CD4-positive, alpha-beta T cell treated with Interleukin-17A for 1 hour (primary cell): ENCODE measurements around the gene PPP6R1.

Source experiments
- DNase-seq: peaks from one replicate; pipeline ENCODE4 v3.0.0-alpha.2; 2020

Gene PPP6R1

GRCh38 chr19:55224038-55224665, 34.7 kb downstream of the PPP6R1 start:
- no peak for DNase-seq

GRCh38 chr19:55223291-55224037, 35.4 kb downstream of the PPP6R1 start:
- no peak for DNase-seq

GRCh38 chr19:55220525-55220924, 38.3 kb downstream of the PPP6R1 start:
- no peak for DNase-seq

GRCh38 chr19:55216461-55217198, 42.2 kb downstream of the PPP6R1 start:
- DNase-seq = peak; percentile 31

GRCh38 chr19:55213547-55213946, 45.3 kb downstream of the PPP6R1 start:
- DNase-seq = no peak

- DNase-seq = peak; percentile 52
These were observed 46.4 kb downstream of the PPP6R1 start for GRCh38 chr19:55212447-55212846.

- DNase-seq = no peak
These were observed 48.9 kb downstream of the PPP6R1 start for GRCh38 chr19:55209693-55210472.

- no peak for DNase-seq
These were observed 49.7 kb downstream of the PPP6R1 start, which contains the start of gene PTPRH for GRCh38 chr19:55208880-55209692. TSS of gene PTPRH (minus strand) at chr19:55209501. CDS start at chr19:55209433, 68 bp downstream.

- peak; percentile 8 for DNase-seq
These were observed 51.9 kb downstream of the PPP6R1 start for GRCh38 chr19:55206664-55207500.

- DNase-seq = peak; percentile 20
These were observed 56.6 kb downstream of the PPP6R1 start for GRCh38 chr19:55202199-55202598.

- no peak for DNase-seq
These were observed 59.1 kb downstream of the PPP6R1 start for GRCh38 chr19:55199620-55200204.

- DNase-seq = no peak
These were observed 60.2 kb downstream of the PPP6R1 start for GRCh38 chr19:55198651-55199050.

- no peak for DNase-seq
These were observed 61.3 kb downstream of the PPP6R1 start for GRCh38 chr19:55197528-55197927.

- no peak for DNase-seq
These were observed 62.0 kb downstream of the PPP6R1 start for GRCh38 chr19:55196803-55197202.

GRCh38 chr19:55193481-55193880, 65.3 kb downstream of the PPP6R1 start:
- no peak for DNase-seq

- no peak for DNase-seq
These were observed 69.4 kb downstream of the PPP6R1 start for GRCh38 chr19:55189403-55189835.

- DNase-seq = no peak
These were observed 70.2 kb downstream of the PPP6R1 start for GRCh38 chr19:55188625-55189024.

- no peak for DNase-seq
These were observed 72.7 kb downstream of the PPP6R1 start for GRCh38 chr19:55186080-55186479.

GRCh38 chr19:55181740-55182139, 77.1 kb downstream of the PPP6R1 start:
- DNase-seq = no peak
